Anterior cingulate cortex (tissue), 58 donors: ENCODE data around the gene ZNF575.

Experiments used
- DNase-seq, 58 donors: peaks; one replicate each; lab custom pipeline; 2025; lab: John Stamatoyannopoulos, UW

Gene ZNF575

DNA sequence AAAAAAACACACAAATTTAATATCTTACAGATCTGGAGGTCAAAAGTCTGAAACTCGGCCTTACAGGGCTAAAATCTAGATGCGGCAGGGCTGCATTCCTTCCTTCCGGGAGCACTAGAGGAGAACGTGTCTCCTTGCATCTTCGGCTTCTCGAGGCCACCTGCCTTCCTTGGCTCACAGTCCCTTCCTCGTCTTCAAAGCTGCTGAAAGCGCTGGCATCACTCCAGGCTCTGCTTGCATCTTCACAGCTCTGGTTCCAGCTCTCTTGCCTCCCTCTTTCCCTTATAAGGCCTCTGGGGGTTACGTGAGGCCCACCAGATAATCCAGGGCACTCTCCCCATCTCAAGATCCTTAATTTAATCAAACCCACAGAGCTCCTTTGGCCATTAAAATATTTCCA lies 31.8 kb downstream of the ZNF575 start:
- peak in 32 of 58 donors; percentile 2 to 60 (median 24) for DNase-seq

DNA sequence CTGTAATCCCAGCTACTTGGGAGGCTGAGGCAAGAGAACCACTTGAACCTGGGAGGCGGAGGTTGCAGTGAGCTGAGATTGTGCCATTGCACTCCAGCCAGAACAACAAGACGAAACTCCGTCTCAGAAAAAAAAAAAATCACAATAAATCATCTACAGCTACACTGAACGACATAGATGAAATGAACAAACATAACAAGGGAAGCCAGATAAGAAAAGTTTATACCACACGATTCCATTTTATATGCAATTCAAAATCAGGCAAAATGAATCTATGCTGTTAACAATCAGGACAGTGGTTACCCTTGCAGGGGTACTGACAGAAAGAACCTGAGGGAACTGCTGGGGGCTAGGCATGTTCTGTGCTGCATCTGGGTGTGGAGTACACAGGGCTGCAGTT lies 36.7 kb downstream of the ZNF575 start:
- no peak for DNase-seq

- DNase-seq, result no peak
Measured at GRCh38 chr19:43570174-43570791, 37.3 kb downstream of the ZNF575 start.

DNA sequence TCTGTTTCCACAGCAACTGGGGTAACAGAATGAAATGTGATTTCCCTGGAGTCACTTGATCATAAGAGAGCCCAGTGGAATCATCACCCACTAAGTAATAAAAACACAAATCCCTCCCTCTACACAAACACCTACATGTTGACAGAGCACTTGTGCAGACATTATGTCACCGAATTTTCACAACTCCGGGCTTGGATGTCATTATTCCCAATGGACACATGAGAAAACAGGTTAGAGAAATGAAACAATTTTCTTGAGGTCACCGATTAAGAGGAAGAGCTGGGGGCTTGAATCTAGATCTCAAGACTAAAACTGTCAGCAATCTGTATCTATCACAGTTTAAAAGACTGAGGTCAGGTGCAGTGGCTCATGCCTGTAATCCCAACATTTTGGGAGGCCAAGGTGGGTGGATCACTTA lies 39.2 kb downstream of the ZNF575 start:
- no peak for DNase-seq

DNA sequence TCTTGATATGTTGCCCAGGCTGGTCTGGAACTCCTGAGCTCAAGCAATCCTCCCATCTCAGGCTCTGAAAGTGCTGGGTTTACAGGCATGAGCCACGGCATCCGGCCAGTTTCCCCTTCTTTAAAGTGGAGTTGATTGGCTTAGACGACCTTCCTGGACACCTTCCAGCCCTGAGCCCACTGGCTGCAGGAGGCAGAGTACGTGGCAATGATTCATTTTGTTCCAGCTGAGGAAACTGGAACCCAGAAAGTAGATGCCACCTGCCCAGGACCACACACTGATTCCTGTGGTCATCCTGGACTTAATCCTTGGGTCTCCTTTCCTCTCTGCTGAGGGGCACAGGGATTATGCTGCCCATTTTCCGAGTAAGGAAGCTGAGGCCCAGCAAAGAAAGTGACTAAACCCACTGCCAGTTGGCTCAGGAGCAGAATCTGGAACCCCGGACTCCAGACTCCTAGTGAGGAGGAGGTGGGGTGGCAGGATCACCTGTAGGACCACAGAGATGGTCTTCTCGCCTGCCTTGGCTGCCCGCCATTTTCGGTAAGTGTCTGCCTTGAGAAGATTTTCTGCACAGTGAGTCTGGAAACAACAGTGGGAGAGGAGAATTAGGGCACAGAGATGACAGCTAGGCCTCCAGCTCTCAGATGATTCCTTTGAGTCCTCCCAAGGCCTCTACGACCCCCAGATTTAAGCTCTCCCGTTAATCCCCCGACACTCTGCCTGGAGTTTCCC lies 41.6 kb downstream of the ZNF575 start:
- peak in 3 of 58 donors; percentile 12 to 28 (median 18) for DNase-seq

DNA sequence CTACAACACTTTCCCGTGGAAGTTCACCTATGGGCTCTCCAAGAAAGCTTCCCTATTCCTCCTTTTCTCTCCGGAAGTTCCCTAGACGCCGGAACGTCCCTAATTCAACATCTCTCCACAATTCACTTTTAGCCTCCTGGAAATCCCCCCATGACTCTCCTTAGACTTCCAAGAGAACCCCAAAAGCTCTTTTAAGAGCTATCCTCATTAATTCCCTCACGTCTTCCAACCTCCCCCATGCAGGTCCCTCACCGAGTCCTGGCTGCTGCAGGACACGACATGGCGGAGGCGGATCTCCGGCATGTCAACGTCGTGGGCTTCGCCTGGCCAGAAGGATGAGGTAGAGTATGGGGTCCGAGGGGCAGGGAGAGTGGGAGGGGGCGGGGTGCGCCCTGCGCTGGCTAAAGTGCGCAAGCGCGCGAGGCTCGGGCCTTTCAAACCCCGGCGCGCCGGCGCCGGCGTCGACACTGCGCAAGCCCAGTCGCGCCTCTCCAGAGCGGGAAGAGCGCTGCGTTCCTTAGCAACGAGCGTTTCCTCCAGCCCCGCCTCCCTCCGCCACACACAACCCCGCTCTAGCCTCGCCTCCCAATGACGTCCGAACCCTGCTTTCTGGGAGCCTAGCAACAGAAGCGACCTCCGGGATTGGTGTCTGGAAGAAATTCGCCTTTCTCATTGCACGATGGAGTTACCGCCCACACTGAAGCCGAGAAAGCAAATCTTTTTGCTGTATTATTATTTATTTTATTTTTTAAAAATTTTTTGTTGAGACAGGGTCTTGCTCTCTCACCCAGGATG lies 42.4 kb downstream of the ZNF575 start, which contains the start of the genes PINLYP and XRCC1:
TSS of gene PINLYP (plus strand) at position 646 of the 795 bp plus-strand sequence. CDS start 1,391 bp downstream, outside the sequence.
TSS of gene XRCC1 (minus strand) at position 372 of the 795 bp plus-strand sequence. CDS start at position 303, 69 bp downstream.
- DNase-seq, result peak; percentile 58 to 99 (median 94)

DNA sequence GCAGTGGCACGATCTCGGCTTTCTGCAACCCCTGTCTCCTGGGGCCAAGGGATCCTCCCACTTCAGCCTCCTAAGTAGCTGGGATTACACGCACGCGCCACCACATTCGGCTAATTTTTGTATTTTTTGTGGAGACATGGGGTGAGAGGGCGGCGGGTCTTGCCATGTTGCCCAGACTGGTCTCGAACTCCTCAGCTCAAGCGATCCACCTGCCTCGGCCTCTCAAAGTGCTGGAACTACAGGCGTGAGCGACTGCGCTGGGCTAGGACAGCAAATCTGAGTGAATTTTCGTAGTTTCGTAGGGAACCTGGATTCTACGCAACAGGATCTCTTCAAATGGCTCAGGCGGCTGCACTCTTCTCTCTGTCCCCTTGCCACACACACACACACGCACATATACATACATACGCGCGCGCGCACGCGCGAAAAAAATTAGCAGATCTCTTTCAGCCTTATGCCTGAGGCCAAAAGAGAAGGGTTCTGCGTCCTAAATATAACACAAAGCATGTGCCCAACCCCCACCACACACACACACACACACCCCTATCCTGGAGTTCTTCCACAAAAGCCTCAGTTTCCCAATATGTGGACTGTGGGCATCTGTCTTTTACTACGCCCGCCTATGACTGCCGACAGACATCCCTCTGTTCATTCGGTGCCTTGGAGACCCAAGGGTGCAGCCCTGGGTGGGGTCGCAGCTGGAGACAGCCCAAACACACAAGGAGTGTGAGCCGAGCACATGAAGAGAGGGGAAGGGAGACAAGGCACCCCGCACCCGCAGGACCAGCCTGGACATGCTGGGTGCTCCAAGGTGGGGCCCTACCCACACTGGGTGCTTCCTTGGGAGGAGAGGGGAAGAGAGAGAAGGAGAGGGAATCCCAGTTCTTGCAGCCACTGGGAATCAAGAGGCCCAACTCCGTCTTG lies 43.2 kb downstream of the ZNF575 start:
- DNase-seq, result peak in 6 of 58 donors; percentile 45 to 63 (median 50)

DNA sequence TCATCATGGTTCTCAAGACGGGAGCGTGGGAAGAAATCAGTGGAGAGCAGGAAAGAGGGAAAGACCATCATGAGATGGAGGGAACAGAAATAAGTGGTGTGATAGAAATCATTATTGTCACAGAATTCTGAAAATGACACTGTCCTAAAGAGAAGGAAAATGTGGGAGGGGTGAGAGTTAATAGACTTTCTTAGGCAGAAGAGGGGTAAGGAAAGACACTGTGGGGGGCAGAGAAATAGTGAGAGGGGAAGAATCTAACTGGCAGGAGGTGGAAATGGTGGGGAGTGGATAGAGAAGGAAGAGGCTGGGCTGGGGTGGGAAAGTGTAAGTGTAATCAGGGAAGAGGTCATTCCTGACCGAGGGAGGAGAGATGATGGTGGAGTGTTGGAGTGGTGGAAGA lies 45.8 kb downstream of the ZNF575 start:
- no peak for DNase-seq

DNA sequence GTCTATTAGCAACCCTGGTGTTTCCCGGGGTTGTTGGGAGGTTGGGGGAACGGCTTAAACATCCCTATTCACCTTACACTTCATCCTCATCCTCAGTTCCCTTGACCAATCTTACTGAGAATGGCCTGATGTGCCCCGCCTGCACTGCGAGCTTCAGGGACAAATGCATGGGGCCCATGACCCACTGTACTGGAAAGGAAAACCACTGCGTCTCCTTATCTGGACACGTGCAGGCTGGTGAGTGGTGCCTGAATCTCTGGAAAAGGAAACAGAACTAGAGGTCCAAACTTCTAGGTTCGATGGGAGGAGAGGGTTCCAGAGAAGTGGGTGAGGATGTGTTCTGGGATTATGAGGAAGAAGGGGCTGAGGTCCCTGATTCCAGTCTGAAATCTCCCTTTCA lies 48.5 kb downstream of the ZNF575 start:
- DNase-seq, result no peak

DNA sequence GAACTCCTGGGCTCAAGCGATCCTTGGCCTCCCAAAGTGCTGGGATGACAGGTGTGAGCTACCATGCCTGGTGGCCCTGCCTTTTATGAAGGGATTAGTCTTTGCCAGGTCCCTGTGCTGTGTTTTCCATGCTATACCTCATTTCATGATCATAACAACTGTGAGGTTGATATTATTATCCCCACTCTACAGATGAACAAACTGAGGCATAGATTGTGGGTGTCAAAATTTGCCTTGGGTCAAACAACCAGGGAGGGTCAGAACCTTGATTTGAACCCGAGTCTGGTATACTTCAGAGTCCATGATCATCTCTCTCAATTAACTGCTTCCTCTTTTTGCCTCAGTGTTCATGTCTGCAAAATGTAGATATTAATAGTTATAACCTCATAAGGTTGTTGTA lies 49.5 kb downstream of the ZNF575 start:
- DNase-seq, result no peak

- no peak for DNase-seq
Measured at GRCh38 chr19:43584484-43584883, 51.5 kb downstream of the ZNF575 start.
